ENCODE data around the gene NVL. TPM values are rescaled to one million over a fixed set of nuclear protein-coding genes. Genes with fewer than 3 reads are reported as not detected.

The NVL gene
- total RNA-seq = 10 to 100 TPM in 3 of 4 donors, 1 to 10 TPM in 1; 2.6 to 45.2 (median 28.9) TPM

DNA sequence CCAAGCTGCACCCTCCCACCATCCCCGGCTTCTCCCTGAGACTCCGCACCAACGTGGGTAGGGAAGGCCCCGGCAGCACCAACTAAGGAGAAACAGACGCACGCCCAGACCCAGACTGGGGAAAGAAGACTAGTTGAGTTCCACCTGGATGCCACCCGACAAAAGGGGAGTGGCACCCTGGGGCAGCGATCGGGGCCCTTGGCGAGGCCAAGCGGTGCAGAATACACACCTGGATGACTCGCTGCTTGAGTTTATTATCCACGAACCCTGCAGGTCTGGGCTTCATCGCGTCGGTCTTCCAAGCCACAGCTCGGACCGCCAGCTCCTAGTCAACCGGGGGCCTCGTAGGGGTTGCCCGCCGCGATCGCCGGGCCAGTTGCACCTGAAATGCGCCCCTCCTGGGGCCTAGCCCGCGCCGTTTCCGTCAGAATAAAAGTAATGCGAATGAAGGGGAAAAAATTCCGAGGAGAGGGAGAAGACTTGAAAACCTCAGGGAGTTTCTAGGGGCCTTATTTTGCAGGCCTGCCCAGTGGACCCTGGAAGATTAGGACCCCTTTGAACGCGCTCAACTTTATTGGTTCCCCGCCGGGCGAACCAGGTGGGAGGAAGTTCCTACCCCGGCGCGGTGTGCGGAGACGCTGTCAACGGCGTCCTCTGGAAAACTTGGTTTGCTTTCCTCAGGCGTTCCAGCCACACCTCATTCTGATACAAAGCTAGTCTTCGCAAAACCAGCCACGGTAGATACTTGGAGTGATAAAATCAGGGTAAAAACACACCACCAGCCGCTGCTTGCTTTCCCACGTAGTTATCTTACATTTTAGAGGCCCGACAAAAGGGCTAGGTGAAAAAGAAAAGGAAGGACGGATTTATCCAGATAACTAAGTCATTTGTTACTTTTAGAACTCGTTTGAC is at the start of gene NVL:
NVL (minus strand) TSS at position 331 of the 912 bp plus-strand sequence; CDS start at position 286, 45 bp downstream.
- Histone ChIP-seq H3K36me3 (no peaks in the 10 kb centered on the region), H3K4me3 (peak within 1 kb of the TSS; percentile 53 to 74), H3K4me1 (peaks cover 0 to 7% of the 10 kb centered on the region in 2 donors), H3K9me3 (no peaks in the 10 kb centered on the region), H3K27ac (peak within 1 kb of the TSS; percentile 86 to 97), H3K27me3 (no peaks in the 10 kb centered on the region)
- TF ChIP-seq POLR2A (IDR thresholded peaks at IDR 0.05) = peak in 1 of 2 donors; percentile 31
- TF ChIP-seq, protein P1, sequence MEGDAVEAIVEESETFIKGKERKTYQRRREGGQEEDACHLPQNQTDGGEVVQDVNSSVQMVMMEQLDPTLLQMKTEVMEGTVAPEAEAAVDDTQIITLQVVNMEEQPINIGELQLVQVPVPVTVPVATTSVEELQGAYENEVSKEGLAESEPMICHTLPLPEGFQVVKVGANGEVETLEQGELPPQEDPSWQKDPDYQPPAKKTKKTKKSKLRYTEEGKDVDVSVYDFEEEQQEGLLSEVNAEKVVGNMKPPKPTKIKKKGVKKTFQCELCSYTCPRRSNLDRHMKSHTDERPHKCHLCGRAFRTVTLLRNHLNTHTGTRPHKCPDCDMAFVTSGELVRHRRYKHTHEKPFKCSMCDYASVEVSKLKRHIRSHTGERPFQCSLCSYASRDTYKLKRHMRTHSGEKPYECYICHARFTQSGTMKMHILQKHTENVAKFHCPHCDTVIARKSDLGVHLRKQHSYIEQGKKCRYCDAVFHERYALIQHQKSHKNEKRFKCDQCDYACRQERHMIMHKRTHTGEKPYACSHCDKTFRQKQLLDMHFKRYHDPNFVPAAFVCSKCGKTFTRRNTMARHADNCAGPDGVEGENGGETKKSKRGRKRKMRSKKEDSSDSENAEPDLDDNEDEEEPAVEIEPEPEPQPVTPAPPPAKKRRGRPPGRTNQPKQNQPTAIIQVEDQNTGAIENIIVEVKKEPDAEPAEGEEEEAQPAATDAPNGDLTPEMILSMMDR (IDR thresholded peaks at IDR 0.05) = peak in 1 of 4 experiments; percentile 33
- intact Hi-C loops (cut with DNase I; ENCODE audit: low total_unique reads) = loop anchor here (10.0 kb wide), 1 partner anchor 215 kb away; the partner anchor contains the start of gene FBXO28
- peak; percentile 81 to 84 for DNase-seq

DNA sequence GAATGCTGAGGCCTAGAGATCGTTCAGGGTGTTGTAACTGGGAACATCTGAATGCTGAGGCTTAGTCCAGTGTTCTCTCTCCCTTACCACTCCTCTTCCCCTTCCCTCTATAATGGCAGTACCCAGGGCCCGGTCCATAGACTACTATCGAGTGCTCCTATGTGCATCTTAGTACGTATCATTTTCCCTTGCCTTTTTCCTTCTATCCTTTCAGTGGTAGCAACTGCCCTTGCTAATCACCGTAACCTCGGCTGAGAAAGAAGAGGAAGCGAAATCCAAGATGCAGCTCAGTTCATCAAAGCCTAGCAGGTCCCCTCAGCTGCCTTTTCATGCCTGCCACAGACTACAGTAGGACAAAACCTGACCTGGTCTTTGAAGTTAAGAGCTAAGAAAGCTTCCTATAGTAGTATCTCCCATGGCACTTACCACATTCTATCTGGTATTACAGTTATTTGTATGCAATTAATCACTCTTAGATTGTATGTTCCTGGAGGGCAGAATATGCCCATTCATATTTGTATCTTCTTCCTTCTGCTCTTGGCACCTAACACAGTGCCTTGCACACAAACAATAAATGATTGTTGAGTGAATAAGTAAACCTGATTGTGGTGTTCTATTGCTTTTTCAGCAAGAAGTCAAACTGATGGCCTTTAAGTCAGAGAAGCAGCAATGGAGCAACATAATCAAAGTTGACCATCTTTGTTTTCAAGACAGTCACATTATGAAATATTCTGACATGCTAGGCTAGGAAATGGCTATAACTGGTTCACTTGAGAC is 49.1 kb upstream of the NVL start:
- intact Hi-C loops (cut with DNase I; ENCODE audit: low total_unique reads) = no loop called here
- no peak for DNase-seq
- no peaks in the 10 kb centered on the region for H3K9me3 ChIP-seq
- no peaks in the 10 kb centered on the region for H3K36me3 ChIP-seq
- H3K4me1 ChIP-seq = no peaks in the 10 kb centered on the region
- TF ChIP-seq, protein P1 (IDR thresholded peaks at IDR 0.05) = no peak
- TF ChIP-seq POLR2A (IDR thresholded peaks at IDR 0.05) = no peak
- no peak overlapping the region for H3K27ac ChIP-seq
- H3K4me3 ChIP-seq = no peak overlapping the region
- no peaks in the 10 kb centered on the region for H3K27me3 ChIP-seq

DNA sequence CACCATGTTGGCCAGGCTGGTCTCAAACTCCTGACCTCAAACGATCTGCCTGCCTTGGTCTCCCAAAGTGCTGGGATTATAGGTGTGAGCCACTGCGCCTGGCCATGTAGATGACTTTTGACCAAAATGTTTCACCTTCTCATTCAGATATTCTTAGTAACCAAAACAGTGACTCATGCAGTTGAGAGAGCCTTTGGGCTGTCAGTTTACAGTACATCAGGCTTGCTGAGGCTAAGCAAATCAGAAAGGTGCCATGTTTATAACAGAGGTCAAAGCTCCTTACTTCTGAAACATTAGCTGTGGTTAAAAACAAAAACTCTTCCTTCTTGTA is 47.7 kb upstream of the NVL start:
- intact Hi-C loops (cut with DNase I; ENCODE audit: low total_unique reads) = no loop called here
- H3K27me3 ChIP-seq = no peaks in the 10 kb centered on the region
- H3K4me3 ChIP-seq = no peak overlapping the region
- H3K9me3 ChIP-seq = no peaks in the 10 kb centered on the region
- no peak overlapping the region for H3K27ac ChIP-seq
- H3K36me3 ChIP-seq = no peaks in the 10 kb centered on the region
- DNase-seq = no peak
- H3K4me1 ChIP-seq = no peaks in the 10 kb centered on the region
- TF ChIP-seq, protein P1 (IDR thresholded peaks at IDR 0.05) = no peak
- TF ChIP-seq POLR2A (IDR thresholded peaks at IDR 0.05) = no peak

DNA sequence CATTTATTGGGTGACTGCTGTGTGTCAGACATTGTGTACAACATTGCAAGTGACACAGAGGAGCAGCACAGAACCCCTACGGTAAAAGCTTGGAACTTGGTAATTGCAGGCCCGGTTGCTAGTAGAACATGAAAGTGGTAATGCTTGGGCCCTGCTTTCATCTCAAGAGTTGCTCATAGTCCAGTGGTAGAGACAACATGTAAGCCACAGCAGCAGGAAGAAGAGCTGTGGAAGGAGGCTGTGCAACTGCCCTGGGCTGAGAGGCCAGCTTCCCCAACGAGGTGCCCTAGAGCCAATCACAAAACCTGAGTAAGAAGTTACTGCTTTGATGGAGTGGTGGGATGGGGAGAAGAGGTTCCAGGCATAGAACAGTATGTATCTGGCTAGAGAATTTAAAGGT is 45.1 kb upstream of the NVL start:
- DNase-seq = no peak
- TF ChIP-seq, protein P1 (IDR thresholded peaks at IDR 0.05) = no peak
- TF ChIP-seq POLR2A (IDR thresholded peaks at IDR 0.05) = no peak
- Histone ChIP-seq H3K27ac (no peak overlapping the region), H3K36me3 (no peaks in the 10 kb centered on the region), H3K4me3 (no peak overlapping the region), H3K4me1 (no peaks in the 10 kb centered on the region), H3K27me3 (no peaks in the 10 kb centered on the region), H3K9me3 (no peaks in the 10 kb centered on the region)
- intact Hi-C loops (cut with DNase I; ENCODE audit: low total_unique reads) = no loop called here

All from uterus (tissue), 4 donors.